T-helper 2 cell treated with Interferon-gamma antibody and Interleukin-4, amounts not matched to agents 100 ng/mL and 5 ng/mL, for 36 hours (primary cell): Measurements from ENCODE around the gene SEC24C. TPM values are rescaled to one million over a fixed set of nuclear protein-coding genes. Genes with fewer than 3 reads are reported as not detected.
"Not testable (repeated sequence)": the region's sequence is repeated elsewhere in the genome, so short reads cannot be mapped to it uniquely, and the experiment has no call there.

ENCODE experiments used
- intact Hi-C: fragments of 100-400 bp; cut with micrococcal nuclease; formaldehyde crosslinking; loops from one replicate; pipeline ENCODE4 v1.15.1; 2023
- total RNA-seq: library from RNA; stranded (reverse); gene quantifications from 2 replicates; pipeline ENCODE4 v1.2.3, GENCODE V29; 2022

Gene SEC24C, protein sequence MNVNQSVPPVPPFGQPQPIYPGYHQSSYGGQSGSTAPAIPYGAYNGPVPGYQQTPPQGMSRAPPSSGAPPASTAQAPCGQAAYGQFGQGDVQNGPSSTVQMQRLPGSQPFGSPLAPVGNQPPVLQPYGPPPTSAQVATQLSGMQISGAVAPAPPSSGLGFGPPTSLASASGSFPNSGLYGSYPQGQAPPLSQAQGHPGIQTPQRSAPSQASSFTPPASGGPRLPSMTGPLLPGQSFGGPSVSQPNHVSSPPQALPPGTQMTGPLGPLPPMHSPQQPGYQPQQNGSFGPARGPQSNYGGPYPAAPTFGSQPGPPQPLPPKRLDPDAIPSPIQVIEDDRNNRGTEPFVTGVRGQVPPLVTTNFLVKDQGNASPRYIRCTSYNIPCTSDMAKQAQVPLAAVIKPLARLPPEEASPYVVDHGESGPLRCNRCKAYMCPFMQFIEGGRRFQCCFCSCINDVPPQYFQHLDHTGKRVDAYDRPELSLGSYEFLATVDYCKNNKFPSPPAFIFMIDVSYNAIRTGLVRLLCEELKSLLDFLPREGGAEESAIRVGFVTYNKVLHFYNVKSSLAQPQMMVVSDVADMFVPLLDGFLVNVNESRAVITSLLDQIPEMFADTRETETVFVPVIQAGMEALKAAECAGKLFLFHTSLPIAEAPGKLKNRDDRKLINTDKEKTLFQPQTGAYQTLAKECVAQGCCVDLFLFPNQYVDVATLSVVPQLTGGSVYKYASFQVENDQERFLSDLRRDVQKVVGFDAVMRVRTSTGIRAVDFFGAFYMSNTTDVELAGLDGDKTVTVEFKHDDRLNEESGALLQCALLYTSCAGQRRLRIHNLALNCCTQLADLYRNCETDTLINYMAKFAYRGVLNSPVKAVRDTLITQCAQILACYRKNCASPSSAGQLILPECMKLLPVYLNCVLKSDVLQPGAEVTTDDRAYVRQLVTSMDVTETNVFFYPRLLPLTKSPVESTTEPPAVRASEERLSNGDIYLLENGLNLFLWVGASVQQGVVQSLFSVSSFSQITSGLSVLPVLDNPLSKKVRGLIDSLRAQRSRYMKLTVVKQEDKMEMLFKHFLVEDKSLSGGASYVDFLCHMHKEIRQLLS
- 116 and 119 TPM in 2 replicates for total RNA-seq

GRCh38 chr10:73743905-73744663, at the start of gene SEC24C:
Gene SEC24C, plus strand, starts transcription at chr10:73744372. Its CDS starts 2,461 bp downstream, at chr10:73746833.
- intact Hi-C loops: loop anchor here (1.0 kb wide), 7 partner anchors 14 to 492 kb away; partner anchors contain the start of genes MRPS16, NDST2 and ZSWIM8

GRCh38 chr10:73695302-73695701, 48.9 kb upstream of the SEC24C start:
- intact Hi-C loops: not testable (repeated sequence)

DNA sequence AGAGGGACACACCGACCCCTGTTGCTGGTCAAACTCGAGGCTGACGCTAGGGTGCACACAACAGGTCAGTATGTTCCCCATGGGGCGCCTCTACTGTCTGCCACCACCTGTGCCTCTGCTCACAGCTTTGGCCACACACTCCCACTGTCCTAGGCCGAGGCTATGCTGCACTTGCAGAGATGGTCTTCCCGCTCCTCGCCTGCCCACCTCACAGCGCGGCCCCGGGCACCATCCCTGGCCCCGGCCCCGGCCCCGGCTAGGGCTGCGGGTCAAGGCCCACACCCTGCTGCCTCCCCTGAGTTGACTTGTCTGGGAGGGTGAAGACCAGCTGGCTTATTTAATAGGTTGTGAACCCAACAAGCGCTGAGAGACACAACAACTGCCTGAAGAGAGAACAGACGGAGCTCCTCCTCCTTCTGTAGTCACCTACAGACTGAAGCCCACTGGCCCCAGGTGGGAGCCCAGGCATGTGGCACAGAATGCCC, 46.5 kb upstream of the SEC24C start, which contains the start of gene AGAP5:
AGAP5 (minus strand) TSS at position 435 of the 485 bp plus-strand sequence; CDS start at position 81, 354 bp downstream.
- intact Hi-C loops: not testable (repeated sequence)

- intact Hi-C loops: not testable (repeated sequence)
Observed at GRCh38 chr10:73698819-73699218, 45.4 kb upstream of the SEC24C start.

GRCh38 chr10:73703924-73704323, 40.2 kb upstream of the SEC24C start:
- intact Hi-C loops: not testable (repeated sequence)

DNA sequence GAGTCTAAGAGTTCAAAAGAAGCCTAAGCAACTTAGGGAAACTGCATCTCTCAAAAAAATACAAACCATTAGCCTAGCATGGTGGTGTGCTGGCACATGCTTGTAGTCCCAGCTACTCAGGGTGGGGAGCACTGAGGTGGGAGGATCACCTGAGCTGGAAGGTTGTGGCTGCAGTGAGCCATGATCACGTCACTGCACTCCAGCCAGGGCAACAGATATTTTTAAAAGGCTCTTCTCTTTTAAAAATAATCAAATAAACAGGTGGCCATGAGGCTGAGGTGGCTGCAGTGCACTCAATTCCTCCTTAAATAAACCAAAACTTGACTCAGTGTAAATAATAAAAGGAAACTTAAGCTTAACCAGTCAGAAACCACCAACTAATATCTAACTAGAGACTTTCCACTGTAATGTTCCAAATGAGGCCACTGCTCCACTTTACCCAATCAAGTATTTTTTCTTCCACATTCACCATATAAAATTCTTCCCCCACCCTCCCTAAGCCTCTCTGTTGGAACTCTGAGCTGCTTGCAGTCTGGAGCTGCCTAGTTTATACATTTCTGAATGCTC, 38.6 kb upstream of the SEC24C start:
- intact Hi-C loops: not testable (repeated sequence)

DNA sequence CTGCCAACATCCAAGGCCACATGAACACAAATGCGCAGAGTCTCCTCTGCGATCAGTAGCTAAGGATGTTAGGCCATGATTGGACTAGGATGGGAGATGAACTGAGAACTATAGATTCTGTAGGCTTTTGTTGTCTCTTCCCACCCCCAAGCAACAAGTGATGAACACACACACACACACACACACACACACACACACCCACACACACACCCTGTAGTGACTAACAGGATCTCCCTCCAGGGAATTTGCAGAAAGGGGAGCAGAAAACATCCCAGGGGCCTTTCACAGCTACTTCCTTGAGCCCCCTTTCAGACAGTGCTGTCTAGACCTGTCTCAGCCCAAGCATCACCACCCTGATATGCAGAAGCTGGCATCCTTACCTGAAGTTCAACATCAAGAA, 37.7 kb upstream of the SEC24C start:
- intact Hi-C loops: not testable (repeated sequence)

DNA sequence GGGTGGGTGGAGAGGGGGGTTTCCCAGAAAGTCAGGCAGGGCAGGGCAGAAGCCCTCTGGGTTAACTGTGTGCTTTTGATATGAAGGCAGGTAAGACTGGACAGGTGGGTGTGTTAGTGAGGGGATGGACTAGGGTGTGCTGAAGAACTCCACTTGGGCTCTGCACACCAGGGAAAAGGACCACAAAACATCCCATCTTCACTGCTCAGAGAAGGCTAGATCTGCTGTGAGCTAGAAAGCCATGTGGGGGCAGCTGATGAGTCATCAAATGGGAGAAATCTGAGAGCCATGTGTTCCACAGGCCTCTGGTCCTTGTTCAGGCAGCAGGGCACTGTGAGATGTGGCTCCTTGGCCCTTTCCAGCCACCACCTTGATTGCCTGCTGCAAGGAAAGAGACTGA, 36.5 kb upstream of the SEC24C start:
- intact Hi-C loops: not testable (repeated sequence)

DNA sequence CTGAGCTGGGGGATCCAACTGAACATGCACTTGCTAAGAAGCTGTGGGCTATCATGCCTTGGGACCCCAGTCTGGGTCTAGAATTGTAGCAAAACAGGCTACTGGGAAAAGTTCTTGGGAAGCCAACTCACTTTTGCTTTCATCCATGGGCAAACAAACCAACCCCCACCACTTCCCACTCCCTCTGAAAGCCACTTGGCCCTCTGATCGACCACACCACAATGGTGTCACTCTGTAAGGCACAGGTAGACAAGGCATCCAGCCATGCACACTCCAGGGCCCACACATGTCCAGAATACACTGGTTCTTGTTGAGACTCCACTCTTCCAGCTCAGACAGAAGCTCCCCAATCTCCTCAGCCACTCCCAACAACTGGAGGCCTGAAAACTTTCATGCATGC, 36.0 kb upstream of the SEC24C start:
- intact Hi-C loops: not testable (repeated sequence)

- intact Hi-C loops: not testable (repeated sequence)
Observed at GRCh38 chr10:73711683-73712082, 32.5 kb upstream of the SEC24C start.

DNA sequence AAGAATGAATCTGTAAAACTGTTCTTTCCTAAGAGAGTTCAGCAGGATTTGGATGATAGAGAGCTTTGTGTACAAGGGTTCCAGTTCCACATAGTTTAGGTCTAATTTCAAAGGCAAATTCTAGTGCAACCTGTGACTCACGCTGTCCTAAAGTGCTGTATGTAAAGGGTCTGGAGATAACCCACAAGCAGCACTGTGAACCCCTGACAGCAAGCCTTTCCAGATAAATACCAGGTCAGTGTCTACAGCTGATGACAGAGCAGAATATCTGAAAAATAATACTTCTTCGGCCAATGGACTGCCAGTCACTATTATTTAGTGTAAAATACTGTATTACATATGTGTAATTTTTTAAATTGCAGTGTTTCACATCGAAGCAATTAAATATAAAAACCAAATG, 30.3 kb upstream of the SEC24C start:
- intact Hi-C loops: not testable (repeated sequence)

- intact Hi-C loops: not testable (repeated sequence)
Observed at GRCh38 chr10:73714483-73714882, 29.7 kb upstream of the SEC24C start.

DNA sequence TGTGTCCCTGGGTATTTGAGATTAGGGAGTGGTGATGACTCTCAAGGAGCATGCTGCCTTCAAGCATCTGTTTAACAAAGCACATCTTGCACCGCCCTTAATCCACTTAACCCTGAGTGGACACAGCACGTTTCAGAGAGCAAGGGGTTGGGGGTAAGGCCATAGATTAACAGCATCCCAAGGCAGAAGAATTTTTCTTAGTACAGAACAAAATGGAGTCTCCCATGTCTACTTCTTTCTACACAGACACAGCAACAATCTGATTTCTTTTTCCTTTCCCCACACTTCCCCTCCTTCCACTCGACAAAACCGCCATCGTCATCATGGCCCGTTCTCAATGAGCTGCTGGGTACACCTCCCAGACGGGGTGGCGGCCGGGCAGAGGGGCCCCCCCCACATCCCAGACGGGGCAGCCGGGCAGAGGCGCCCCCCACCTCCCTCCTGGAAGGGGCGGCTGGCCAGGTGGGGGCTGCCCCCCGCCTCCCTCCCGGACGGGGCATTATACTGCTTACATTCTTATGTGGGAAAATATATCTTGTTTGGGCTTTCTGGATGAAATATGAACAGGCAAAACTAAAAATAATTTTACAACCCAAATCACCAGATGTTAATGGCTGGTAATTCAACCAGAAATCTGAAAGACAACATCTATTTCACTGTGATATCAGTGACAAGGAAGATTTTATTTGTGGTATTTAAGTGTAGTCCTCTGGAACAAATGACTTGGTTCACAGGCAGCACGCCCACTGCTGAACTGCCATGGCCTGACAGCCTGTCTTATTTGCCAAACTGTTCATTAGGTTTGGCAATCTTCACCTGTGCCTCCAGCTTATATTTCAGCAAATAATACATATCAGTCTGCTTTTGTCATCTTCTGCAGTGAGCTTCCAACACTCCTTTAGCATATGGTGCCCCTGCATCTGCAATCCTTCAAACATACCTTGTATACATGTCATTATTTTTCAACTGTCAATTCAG, 28.7 kb upstream of the SEC24C start:
- intact Hi-C loops: not testable (repeated sequence)

DNA sequence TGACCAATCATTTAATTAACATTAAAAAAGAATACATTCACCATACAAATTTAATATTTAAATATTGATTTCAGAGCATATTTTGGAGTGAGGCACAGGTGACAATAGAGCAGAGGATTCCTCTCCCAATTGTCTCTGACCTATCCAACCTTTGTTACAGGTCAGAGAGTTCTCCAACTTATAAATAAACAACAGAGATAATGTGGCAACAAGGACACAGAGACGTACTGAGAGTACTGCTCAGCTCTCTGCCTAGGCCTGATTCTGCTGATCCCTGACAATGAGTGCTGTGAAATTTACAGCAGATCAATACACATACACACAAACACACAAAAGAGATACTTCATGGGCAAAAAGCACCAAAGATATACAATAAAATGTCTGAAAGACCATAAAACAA, 27.9 kb upstream of the SEC24C start:
- intact Hi-C loops: no loop called here

GRCh38 chr10:73717556-73717955, 26.6 kb upstream of the SEC24C start:
- intact Hi-C loops: no loop called here

GRCh38 chr10:73720561-73720960, 23.6 kb upstream of the SEC24C start:
- intact Hi-C loops: not testable (repeated sequence)

DNA sequence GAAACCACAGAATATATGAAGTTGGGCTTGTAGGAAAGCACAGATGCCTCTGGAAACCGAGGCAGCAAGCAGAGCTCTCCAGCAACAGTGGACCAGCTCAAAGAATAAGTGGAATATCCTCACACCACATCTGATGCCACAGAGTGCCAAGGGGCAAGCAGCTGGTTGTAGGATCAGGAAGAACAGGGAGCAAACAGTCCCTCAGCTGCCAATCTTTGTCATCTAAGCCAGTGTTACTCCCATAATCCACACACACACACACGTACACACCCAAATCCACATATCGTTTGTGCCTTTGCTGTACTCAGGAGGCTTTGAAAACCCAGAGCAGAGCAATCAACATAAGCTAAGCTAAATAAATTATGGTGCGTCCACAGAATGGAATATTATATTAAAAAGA, 20.7 kb upstream of the SEC24C start:
- intact Hi-C loops: no loop called here

- intact Hi-C loops: loop anchor here (1.0 to 2.0 kb wide), 3 partner anchors 15 to 483 kb away; partner anchors contain the start of genes DNAJC9 and SEC24C
Observed at GRCh38 chr10:73729781-73730152, 14.4 kb upstream of the SEC24C start.
